Fibroblast of skin of right quadriceps (primary cell): ENCODE measurements around the gene PDE4DIP.
"Not testable (repeated sequence)": the region's sequence is repeated elsewhere in the genome, so short reads cannot be mapped to it uniquely, and the experiment has no call there.

Source experiments
- DNase-seq: peaks from one replicate; pipeline ENCODE4 v3.0.0-alpha.2; 2013

The PDE4DIP gene

DNA sequence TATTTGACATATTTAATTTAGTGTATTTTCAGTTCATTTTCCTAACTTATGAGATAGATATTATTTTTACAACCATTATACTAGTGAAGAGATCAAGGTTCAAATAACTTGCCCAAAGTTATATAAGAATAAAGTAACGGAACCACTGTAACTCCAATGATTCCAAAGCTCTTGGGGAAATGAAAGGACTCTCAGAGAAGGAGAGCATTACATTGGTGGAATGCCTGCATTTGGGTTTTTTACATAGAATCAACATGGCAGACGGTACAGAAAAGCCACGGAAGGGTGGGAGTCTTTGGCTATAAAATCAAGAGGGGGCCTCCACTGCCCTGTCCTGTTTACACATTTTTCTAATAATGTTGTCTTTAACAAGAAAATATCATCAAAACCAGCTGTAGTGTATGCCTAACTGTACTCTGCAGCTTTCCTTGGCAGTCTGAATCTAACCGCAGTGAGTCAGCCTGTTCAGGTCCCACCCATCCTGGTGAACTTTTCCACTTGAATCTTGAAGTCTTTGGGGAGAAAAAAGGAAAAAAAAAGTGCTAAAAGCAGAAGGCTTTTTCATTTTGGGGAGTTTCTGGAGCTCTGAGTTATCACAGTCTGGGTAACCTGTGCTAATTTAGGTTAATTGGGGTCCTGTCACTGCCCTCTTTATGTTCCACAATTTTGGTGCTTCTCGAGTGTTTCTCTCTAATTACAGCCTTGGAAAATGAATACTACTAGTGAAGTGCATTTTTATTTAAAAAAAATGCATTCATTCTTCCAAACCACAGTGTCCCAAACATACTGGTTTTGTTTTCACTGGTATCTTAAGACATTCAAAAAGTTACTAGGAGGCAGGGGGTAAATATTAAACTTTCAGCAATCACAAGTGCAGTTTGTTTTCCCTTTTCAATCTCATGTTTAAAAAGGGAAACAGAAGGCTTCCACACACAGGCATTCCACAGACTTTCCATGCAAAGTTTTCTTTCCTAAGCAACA is 30.5 kb downstream of the PDE4DIP start:
- not testable (repeated sequence) for DNase-seq

DNA sequence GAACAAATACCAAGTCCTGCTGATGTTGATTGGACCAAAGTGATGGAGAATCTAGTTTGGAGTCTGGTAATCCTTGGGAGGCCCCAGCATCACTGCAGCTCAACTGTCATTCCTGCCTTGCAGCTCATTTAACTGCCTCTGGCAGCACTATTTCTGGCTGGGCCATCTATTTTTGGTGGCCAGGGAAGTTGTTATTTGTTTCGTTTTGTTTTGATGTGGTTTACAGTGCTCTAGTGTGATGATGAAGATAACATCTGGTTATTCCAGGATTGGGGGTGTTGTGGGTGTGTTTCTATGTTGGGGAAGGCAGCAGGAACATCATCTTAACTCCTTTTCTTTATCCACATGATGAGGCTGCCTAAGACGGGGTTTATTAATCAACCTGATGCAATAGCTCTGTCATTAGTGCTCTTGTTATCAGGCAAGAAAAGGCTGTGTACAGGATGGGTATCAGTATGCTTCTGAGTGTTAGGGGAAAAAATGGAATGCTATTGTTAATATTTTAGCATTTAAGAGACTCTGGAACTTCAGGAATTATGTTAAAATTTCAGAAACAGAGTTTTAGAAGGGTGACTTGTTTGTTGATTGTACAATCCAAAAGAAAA is 35.7 kb downstream of the PDE4DIP start:
- DNase-seq = not testable (repeated sequence)

DNA sequence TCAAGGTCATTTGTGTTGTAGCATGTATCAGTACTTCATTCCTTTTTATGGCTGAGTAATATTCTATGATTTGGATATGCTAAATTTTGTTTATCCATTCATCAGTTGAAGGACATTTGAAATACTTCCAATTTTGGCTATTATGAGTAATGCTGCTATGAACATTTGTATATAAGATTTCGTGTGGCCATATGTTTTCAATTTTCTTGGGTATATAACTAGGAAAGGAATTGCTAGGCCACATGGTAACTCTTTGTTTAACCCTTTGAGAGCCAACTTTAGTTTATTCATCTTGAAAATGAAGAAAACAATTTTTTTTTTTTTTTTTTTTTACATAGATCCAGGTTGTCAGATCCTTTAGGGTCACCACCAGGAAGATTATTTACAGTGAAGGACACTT is 37.0 kb downstream of the PDE4DIP start:
- not testable (repeated sequence) for DNase-seq

DNA sequence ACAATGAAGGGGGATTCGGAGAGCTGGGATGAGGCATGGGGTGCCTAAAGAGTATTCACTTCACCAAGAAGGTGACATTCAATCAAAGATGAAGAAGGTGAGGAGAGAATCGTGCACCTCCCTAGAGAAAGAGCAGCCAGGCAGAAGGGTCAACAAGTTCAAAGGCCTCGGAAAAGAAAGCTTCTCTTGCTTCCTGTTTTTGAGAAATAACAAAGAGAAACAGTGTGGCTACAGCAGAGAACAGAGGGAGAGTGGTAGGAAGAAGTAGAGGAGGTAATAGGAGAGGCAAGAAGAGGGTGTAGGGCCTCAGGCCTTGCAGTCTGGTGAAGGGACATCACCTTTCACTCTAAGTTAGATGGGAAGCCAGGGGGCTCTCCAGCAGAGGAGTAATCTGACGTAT is 41.0 kb downstream of the PDE4DIP start:
- DNase-seq = not testable (repeated sequence)

DNA sequence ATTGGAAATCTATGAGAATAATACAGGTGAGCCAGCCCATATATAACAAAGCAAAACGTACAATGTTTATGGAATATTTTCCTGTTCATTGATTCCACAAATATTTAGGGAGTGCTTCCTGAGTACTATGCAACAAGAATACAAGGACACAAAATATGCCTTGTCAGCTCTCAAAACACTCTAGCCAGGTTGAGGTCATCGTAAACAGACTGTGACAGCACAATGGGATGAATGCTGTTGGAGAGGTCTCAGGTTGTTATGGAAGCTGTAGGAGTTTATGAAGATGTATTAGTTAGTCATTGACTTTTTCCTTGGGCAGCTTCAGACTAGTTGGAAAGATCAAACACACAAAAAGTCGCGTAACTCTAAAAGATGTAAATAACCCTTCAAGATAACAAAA is 42.1 kb downstream of the PDE4DIP start:
- DNase-seq = not testable (repeated sequence)

DNA sequence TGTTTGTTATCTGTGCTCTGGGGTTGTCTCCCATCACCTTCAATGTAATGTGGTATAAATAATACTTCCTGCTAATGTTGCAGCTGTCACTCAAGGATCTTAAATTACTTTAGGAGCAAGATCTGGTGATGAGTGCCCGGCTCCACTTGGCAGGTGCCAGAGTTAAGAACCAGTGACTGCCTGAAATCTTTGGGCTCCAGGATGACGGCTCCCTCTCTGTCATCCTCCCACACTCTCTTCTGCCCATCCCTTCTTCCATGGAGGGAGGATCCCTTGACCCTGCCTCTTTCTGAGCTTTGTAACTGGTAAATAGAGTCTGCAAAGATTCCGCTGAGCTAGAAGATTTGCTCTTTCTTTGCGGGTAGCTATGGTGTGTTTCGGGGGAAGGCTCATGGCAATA is 44.4 kb downstream of the PDE4DIP start:
- DNase-seq = not testable (repeated sequence)

DNA sequence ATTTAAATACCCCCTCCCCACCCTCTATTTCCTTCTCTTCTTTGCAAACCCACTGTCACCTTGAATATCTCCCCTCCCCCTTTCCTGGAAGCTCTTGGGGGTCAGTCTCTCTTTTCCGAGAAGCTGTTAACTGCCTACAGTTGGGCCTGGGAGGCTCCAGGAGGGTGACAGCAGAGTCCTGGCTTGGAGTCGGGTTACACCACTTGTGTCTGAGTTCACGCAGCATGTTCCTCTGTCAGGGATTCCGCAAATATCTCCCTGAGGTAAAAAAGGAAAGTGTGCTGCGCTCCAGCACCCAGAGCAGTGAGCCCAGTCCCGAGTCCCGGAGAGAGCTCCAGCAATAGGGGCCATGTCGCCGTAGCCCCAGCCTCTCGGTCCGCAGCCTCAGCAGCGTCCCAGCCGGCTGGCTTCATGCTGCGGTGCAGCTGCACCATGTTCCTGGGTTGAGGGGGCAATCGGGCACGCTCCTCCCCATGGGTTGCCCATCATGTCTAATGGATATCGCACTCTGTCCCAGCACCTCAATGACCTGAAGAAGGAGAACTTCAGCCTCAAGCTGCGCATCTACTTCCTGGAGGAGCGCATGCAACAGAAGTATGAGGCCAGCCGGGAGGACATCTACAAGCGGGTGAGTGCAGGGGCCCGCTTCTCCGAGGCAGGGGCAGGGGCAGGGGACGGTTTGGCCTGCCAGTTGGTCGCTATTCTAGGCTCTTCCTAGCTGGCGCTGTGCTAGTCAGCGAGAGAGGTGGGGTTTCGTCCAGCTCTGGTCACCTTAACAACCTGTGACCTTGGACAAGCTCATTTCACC is 45.2 kb downstream of the PDE4DIP start:
- not testable (repeated sequence) for DNase-seq

DNA sequence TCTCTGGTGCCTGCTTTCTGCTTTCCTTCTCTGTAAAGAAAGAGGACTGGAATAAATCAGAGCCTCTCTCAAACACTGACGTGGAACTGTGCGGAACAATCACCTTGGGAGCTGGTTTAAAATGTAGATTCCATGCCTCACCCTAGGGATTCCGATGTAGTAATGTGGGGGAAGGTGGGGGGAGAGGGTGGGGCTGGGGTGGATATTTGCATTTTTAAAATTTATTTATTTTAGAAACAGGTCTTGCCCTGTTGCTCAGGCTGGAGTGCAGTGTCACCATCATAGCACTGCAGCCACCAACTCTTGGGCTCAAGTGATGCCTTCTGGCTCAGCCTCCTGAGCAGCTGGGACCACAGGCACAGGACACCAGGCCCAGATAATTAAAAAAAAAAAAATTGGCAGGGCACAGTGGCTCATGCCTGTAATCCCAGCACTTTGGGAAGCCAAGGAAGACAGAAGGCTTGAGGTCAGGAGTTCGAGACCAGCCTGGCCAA is 45.9 kb downstream of the PDE4DIP start:
- DNase-seq = not testable (repeated sequence)

DNA sequence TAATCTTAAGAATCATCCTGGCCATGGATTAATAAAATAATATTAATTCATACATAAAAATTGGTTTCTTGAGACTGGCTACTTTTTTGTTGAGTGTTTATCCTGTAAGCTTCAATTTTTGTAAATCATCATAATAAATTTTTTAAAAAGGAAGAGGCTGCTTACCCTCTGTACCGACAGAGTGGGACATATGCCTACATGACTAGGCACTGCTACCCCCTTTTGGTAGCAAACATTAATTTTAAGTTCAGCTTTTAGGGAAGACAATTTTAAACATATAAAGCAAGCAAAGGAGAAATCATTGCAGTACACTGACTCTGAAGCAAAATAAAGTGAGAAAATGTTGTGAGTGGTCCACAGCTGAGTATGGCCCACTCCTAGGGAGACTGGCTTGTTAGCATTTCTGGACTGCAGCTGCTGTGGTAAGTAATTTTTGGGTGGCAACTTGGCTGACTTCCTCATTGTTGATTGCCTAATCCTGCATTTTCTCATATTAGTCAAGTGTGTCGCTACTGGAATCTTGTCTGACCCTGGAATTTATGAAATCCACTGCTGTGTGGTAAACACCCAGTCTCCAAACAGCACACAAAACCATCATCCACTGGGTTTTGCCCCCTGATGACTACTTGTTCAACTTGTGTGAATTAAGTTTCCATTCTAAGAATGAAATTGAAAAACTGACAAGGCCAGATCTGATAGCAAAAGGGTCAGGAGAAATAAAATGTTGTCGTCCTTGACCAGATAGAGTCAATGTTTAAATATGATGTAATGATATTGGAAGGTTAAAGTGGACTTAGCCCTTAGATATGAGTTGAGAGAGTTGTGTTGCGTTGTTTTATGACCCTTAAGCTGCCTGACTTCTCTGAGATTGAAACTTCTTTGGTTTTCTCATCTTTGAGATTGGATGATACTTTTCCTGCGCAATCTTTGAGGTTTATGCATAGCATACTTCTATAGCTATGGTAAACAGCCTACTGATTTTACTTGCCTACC is 50.4 kb downstream of the PDE4DIP start:
- DNase-seq = not testable (repeated sequence)

DNA sequence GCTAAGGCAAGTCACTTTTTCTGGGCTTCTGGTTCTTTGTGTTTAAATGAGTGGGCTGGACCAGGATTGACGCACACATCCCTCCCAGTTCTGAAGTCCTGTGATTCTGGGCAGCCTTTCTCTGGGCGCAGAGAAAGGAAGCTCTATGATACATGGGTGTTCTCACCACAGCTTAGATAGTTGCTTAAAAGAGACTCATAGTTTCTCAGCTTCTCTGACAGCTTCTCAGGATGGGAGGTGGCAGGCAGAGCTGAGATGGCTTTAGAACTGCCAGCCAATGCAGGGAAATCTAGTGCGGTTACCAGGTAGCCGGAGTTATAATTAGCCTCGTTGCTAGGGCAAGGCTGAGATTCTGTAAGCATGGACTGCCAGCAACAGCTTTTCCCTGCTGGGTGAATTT is 55.8 kb downstream of the PDE4DIP start:
- DNase-seq = not testable (repeated sequence)

DNA sequence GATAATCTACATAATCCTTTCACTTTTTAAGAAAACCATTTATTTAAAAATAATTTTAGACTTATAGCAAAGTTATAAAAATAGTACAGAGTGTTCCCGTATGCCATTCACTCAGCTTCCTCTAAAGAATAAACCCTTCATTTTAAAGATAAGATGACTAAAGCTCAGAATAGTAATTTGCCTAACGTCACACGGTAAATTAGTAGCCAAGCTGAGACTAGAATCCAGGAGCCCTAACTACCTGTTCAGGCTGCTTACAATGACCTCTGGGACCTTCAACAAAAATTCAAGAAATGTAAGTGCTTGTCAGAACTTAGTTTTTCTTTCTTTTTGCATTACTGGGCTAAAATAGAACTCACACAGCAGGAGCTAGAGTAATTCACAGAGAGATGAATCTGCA is 56.5 kb downstream of the PDE4DIP start:
- DNase-seq = not testable (repeated sequence)

DNA sequence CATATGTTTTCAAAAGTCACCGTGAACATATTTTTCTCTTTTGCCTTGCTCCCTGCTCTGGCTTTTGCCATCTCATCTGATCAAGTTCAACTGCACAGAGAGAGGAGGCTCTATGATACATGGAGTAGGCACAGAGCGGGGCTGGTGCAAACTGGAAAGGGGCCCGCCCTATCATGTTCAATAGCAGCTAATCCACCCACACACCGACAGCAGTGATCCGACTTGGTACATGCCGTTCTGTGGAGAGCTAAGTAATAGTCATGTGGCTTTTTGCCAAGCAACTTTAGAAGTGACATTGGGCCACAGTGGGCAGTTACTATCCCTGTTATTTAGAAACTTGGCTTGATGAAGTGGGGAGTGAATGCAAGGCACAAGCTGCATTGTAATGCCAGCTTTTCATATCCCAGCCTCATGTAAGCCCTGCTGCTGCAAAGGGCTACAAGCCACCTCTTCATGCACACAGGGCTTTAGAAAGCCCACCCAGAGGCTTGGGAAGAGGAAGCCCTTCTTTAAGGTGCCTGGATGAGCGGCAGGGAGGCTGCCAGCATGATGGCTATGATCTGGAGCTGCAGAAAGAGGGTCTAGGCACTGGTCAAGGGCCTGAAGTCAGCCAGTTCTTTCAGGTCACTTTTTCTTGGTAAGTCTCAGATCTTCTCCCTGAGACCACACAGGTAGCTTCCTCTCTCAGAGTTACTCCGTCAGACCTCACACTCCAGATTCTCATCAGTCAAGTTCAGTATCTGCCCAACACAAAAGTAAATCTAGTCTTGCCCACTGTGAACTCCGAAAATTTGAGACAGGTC is 57.1 kb downstream of the PDE4DIP start:
- not testable (repeated sequence) for DNase-seq

DNA sequence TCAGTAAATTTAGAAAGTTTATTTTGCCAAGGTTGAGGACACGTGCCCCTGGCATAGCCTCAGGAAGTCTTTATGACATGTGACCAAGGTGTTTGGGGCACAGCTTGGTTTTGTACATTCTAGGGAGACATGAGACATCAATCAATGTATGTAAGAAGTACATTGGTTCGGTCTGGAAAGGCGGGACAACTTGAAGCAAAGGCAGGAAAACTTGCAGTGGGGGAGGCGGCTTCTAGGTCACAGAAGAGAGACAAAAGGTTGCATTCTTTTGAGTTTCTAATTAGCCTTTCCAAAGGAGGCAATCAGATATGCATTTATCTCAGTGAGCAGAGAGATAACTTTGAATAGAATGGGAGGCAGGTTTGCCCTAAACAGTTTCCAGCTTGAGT is 57.7 kb downstream of the PDE4DIP start:
- not testable (repeated sequence) for DNase-seq

DNA sequence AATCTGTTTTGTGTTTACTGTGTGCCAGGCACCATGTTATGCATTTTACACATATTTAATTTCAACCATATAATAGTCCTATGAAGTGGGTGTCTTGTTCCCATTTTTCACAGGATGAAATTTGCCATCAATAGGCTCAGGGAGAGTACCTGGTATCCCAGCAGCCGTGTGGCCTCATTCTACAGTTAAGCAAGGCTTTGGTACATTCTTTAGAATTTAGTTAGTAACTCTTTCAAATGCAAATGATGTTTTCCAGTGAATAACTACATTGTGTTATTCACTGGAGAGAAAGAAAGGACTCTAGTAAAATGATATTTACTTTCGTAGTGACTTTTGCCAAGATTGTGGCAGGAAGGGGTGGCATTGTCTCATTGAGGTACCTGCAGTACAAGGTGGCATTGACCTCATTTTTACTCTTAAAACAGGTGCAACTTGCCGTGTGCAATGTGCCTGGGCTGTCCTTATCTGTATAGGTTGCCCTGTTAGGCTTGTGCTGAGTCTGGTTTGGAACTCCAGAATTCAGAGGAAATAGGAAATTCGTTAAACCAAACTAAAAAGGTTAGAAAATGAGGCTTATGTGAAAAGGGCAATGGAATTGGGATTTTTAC is 65.1 kb downstream of the PDE4DIP start:
- DNase-seq = not testable (repeated sequence)

DNA sequence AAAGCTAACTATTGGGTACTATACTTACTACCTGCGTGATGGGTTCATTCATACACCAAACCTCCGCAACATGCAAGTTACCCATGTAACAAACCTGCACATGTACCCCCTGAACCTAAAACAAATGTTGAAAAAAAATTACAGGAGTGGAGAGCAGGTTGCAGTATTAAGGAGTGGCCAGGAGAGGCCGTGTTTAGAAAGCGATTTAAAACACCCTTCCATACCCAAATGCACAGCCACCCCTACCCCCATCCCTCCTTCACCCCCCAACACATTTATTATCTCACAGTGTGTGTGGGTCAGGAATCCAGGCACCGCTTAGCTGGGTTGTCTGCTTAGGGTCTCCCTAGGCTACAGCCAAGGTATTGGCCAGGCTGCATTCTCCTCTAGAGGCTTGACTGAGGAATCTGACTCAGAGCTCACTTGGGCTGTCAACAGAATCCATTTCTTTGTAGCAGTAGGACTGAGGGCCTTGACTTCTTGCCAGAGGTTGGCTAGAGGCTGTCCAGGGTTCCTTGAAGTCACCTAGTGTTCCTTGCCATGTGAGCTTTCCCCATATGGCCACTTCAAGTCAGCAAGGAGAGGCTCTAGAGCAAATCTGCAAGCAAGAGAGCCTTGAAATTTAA is 67.2 kb downstream of the PDE4DIP start:
- not testable (repeated sequence) for DNase-seq

DNA sequence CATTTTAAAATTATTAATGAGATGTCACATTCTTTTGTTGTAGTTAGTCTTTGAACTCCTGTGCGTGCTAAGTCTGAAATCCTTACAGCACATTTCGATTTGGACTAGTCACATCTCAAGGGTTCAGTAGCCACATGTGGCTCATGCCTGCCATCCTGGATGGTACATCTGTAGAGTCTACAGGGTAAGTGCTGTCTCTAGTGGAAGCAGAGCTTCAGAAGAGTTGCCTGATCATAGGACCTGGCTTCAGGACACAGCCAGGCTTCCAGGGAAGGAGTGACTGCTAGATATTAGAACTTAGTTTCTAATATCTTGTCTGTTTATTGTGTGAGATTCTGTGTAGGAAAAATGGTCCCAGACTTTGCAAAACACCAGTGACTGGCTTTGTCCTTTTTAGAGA is 72.0 kb downstream of the PDE4DIP start:
- not testable (repeated sequence) for DNase-seq

DNA sequence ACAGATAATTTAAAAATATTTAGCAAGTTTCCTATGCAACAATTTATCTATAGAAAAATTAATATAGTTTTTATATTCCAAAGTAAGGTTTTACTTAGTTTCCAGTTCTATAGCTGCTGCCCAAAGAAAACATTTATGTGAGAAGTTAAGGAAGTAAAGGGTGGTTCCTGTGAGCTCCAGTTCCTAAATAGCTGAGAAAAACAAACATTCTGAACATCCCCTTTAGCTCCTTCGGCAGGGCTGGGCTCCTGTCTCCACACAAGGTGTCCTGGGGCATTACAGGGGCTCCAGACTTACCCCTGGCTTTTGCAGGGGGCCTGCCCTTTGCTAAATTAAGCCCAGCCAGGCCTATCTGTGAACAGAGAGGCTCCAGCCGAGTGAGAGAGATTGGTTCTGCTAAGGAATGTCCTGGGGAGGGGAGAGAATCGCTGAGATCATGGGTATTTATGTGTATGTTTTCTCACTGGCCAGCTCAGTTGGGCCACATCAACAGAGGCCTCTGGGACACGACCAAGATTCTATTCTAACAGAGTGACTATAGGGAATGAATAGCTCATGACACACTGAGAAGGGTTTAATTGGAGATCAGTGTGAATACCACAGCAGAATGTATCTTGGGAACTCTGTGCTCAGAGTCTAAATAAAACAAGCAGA is 72.6 kb downstream of the PDE4DIP start:
- DNase-seq = not testable (repeated sequence)

DNA sequence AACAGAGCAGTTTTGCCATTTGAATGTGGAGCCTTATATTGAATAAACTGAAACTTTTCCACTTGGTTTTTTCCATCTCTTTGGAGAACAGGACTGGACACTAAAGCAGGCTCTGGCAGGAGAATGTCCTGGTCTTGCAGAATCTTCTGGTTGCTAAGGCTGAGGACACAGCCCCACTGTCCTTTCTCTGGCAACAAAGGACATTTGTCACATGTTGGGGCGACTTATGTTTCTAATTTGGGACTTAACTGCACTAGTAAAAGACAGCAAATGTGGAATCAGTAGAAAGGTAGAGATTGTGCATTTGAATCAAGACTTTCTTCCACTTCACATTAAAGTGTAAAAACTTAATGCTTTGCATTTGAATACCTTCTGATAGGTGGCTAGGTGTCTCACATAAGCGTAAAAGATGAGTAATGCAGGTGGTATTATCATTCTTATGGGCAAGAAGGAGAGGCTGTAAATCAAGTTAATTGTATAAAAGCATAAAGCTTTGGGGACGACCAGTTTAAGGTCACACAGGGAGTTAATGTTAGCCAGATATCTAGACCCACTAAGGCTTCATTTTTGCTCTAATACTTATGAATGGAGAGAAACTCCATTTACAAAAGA is 74.7 kb downstream of the PDE4DIP start:
- DNase-seq = not testable (repeated sequence)

DNA sequence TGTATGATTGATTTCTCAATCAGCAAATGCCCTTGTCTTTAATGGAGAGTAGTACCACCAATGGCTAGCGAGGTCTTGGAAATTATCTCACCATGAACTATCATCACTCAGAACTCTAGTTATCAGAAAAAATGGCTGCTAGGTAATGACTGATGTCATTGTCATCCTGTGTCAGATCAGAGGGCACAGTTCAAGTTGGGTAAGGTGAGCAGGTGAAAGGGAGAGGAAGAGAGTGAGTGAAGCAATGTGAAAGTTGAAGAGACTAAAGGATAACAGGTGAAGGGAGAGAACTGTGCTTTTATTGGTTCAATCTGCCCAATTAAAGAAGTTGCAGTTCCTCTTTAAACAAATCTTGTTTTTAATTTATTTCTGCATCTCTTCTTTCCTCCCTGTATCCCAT is 76.8 kb downstream of the PDE4DIP start:
- DNase-seq = not testable (repeated sequence)
